K562 (cell line): Measurements from ENCODE around the gene STXBP4. TPM values are rescaled to one million over a fixed set of nuclear protein-coding genes. Genes with fewer than 3 reads are reported as not detected.

Experiments used
- ATAC-seq: fragments of 200-7000 bp; cut with Tn5 transposase; 3 replicates; pipeline ENCODE4 v1.9.1; 2020; ENCODE audit warnings: moderate library complexity
- BruUV-seq: library from RNA; stranded (reverse); fragments of 400-500 nt; replicated peaks from 2 replicates; lab custom pipeline; 2021; lab: Mats Ljungman, UMichigan
- CTCF ChIA-PET: fragments of 300-600 bp; formaldehyde crosslinking; extraction: SDS; loops from one replicate; lab custom pipeline; 2021; ENCODE audit warnings: low intra/inter-chr PET ratio; lab: Yijun Ruan, JAX
- POLR2A ChIA-PET: fragments of 300-600, 350-650 bp; sonication (Branson Sonifier 250); formaldehyde crosslinking; extraction: SDS; loops from one replicate; lab custom pipeline; 2021; ENCODE audit warnings: antibody characterized with exemption, inconsistent platforms; lab: Yijun Ruan, JAX
- DNase-seq, 4 experiments: peaks; one replicate each; pipeline versions ENCODE4 v3.0.0 to v3.0.0-alpha.2; 2011 to 2018; ENCODE audit warnings: low spot score in 3 of 4, mixed read lengths in 3 of 4; ENCODE audit errors: extremely low read depth in 1 of 4
- FAIRE-seq: peaks from 2 replicates; lab custom pipeline; 2011; peaks lifted over from hg19 to GRCh38; lab: Jason Lieb, UNC
- H2AFZ ChIP-seq: 2 replicates; pipeline ENCODE4 v1.6.0; 2011; ENCODE audit warnings: low read depth, low read length, control low read depth, inconsistent platforms
- H3K27ac ChIP-seq: fragments of 200-600 bp; 3 replicates; pipeline ENCODE4 v1.8.0; 2011; ENCODE audit warnings: low read depth, mild to moderate bottlenecking, control low read depth, inconsistent platforms, low read length, moderate library complexity, mixed read lengths; ENCODE audit errors: extremely low read depth
- H3K27me3 ChIP-seq, 2 experiments: fragments of 300-600 bp in 1 of 2; 2 replicates in 1 of 2; 3 replicates in 1 of 2; pipeline versions ENCODE4 v1.6.0 to v1.8.0; 2011; ENCODE audit warnings: inconsistent platforms in 2 of 2, low read length in 2 of 2, mild to moderate bottlenecking in 1 of 2, mixed read lengths in 1 of 2, moderate library complexity in 1 of 2; ENCODE audit not compliant: control insufficient read depth in 2 of 2, insufficient read depth in 2 of 2
- H3K36me3 ChIP-seq: fragments of 300-600 bp; 3 replicates; pipeline ENCODE4 v1.8.0; 2011; ENCODE audit warnings: mild to moderate bottlenecking, low read length, inconsistent platforms; ENCODE audit not compliant: control insufficient read depth, insufficient read depth
- H3K4me1 ChIP-seq, 2 experiments: fragments of 200-600 bp in 1 of 2; replicated peaks in 1 of 2; 2 replicates in 1 of 2; 3 replicates in 1 of 2; pipeline versions ENCODE4 v1.5.1 to v1.8.0; 2011; ENCODE audit warnings: inconsistent platforms in 2 of 2, low read length in 2 of 2, mild to moderate bottlenecking in 1 of 2, mixed read lengths in 1 of 2, moderate library complexity in 1 of 2; ENCODE audit not compliant: control insufficient read depth in 2 of 2, insufficient read depth in 2 of 2
- H3K4me2 ChIP-seq: 2 replicates; pipeline ENCODE4 v1.6.1; 2011; ENCODE audit warnings: low read length, control low read depth, inconsistent platforms, mixed read lengths; ENCODE audit not compliant: insufficient read depth
- H3K4me3 ChIP-seq: fragments of 200-600 bp; sonication (generic), shearing (Covaris generic); 2 replicates; pipeline ENCODE4 v1.5.1; 2016; ENCODE audit warnings: control low read depth, inconsistent platforms
- H3K79me2 ChIP-seq: fragments of 200-600 bp; 3 replicates; pipeline ENCODE4 v1.8.0; 2011; ENCODE audit warnings: low read length, inconsistent platforms; ENCODE audit not compliant: control insufficient read depth, insufficient read depth
- H3K9ac ChIP-seq, 2 experiments: 2 replicates each; pipeline versions ENCODE4 v1.6.0 to v1.6.1; 2011; ENCODE audit warnings: low read depth in 2 of 2, low read length in 2 of 2, control low read depth in 1 of 2, inconsistent platforms in 1 of 2, mild to moderate bottlenecking in 1 of 2, mixed read lengths in 1 of 2; ENCODE audit not compliant: insufficient read depth in 1 of 2
- H3K9me1 ChIP-seq: one replicate; pipeline ENCODE4 v1.6.0; 2011; ENCODE audit warnings: inconsistent platforms, mild to moderate bottlenecking, low read length, moderate library complexity; ENCODE audit not compliant: control insufficient read depth, insufficient read depth
- H3K9me3 ChIP-seq: replicated peaks from 2 replicates; pipeline ENCODE4 v1.5.1; 2011; ENCODE audit warnings: low read depth, low read length, inconsistent platforms; ENCODE audit not compliant: control insufficient read depth, insufficient read depth
- H4K20me1 ChIP-seq: replicated peaks from 2 replicates; pipeline ENCODE4 v1.6.1; 2011; ENCODE audit warnings: low read length, inconsistent platforms, mixed read lengths; ENCODE audit not compliant: control insufficient read depth, insufficient read depth
- MAFK ChIP-seq: IDR thresholded peaks from 2 replicates; pipeline ENCODE4 v1.6.1; 2011; ENCODE audit warnings: low read length, improper control_type of control experiment
- NCOA2 ChIP-seq, 2 experiments: fragments of 450-650 bp; IDR thresholded peaks; 2 replicates each; pipeline ENCODE4 v1.6.1; 2018; ENCODE audit warnings: mild to moderate bottlenecking in 2 of 2, moderate library complexity in 1 of 2; ENCODE audit not compliant: partially characterized antibody in 2 of 2
- ZHX1 ChIP-seq: fragments of 150-350 bp; conservative IDR thresholded peaks from 2 replicates; pipeline ENCODE4 v1.6.1; 2014; ENCODE audit warnings: low read length
- ZNF124 ChIP-seq: sonication (generic); formaldehyde crosslinking; IDR thresholded peaks from 2 replicates; pipeline ENCODE4 v1.8.1; 2022; ENCODE audit warnings: missing genetic modification reagents
- ZNF197 ChIP-seq: fragments of 200-800 bp; sonication (Bioruptor generic); IDR thresholded peaks from 2 replicates; pipeline ENCODE4 v1.6.1; 2016; ENCODE audit warnings: low read depth, missing genetic modification characterization, missing compliant biosample characterization
- ZNF395 ChIP-seq: fragments of 200-800 bp; sonication (Bioruptor generic); IDR thresholded peaks from 2 replicates; pipeline ENCODE4 v1.6.1; 2017; ENCODE audit warnings: missing genetic modification characterization, missing compliant biosample characterization
- ZNF444 ChIP-seq: fragments of 250-450 bp; sonication (Bioruptor Pico); IDR thresholded peaks from 2 replicates; pipeline ENCODE4 v1.4.0; 2020; ENCODE audit warnings: mild to moderate bottlenecking, moderate library complexity
- WGBS: fragments of 100-300 bp; shearing (Covaris generic); methylation state at CpG from one replicate; pipeline ENCODE4 v1.1.6; 2016; ENCODE audit warnings: low coverage, mixed read lengths; ENCODE audit not compliant: insufficient coverage; ENCODE audit errors: missing lambda C conversion rate; 5-methylcytosine and 5-hydroxymethylcytosine counted together
- in situ Hi-C: fragments of 300-500 bp; cut with MboI; formaldehyde crosslinking; loops from 4 replicates; pipeline ENCODE4 v1.15.0; 2018; ENCODE audit warnings: inconsistent platforms, mixed read lengths
- intact Hi-C: fragments of 100-400 bp; cut with micrococcal nuclease; formaldehyde crosslinking; loops from 2 replicates; pipeline ENCODE4 v1.14.2; 2022
- polyA plus RNA-seq, 8 experiments: library from polyadenylated mRNA; depleted of rRNA in 4 of 8; stranded (reverse) in 5 of 8; unstranded in 3 of 8; fragments of >200 nt; fragmentation: Nextera tagmentation in 2 of 8; fragmentation: Illumina TruSeq in 1 of 8; extraction: Ambion mirVana in 2 of 8; extraction: Trizol in 1 of 8; gene quantifications; 2 replicates each; pipeline versions ENCODE4 v1.2.1 to v1.2.3, GENCODE V29; 2011 to 2014; ENCODE audit warnings: inconsistent platforms in 1 of 8, missing spikeins in 1 of 8
- total RNA-seq, 7 experiments: library from RNA; depleted of rRNA in 6 of 7; stranded (reverse); fragments of >200 nt in 6 of 7; fragmentation: Illumina TruSeq in 2 of 7; extraction: Trizol in 2 of 7; gene quantifications; 2 replicates each; pipeline versions ENCODE4 v1.2.1 to v1.2.3, GENCODE V29; 2011 to 2021; ENCODE audit warnings: low replicate concordance in 1 of 7
- TF ChIP-seq, protein P1 (sequence below): IDR thresholded peaks from 2 replicates; pipeline ENCODE4 v1.6.1; 2012; ENCODE audit warnings: low read depth, low read length, improper control_type of control experiment, borderline replicate concordance
- TF ChIP-seq, protein P2 (sequence below): sonication (generic); formaldehyde crosslinking; IDR thresholded peaks from 2 replicates; pipeline ENCODE4 v1.8.1; 2023; ENCODE audit warnings: mild to moderate bottlenecking, missing genetic modification reagents, moderate library complexity
- TF ChIP-seq, protein P3 (sequence below): sonication (generic); formaldehyde crosslinking; IDR thresholded peaks from 2 replicates; pipeline ENCODE4 v1.8.0; 2022; ENCODE audit warnings: missing genetic modification reagents, mild to moderate bottlenecking, moderate library complexity, borderline replicate concordance
- TF ChIP-seq, protein P4 (sequence below), 3 experiments: IDR thresholded peaks in 2 of 3; conservative IDR thresholded peaks in 1 of 3; 2 replicates each; pipeline ENCODE4 v1.5.1; 2011 to 2012; ENCODE audit warnings: low read length in 3 of 3, mild to moderate bottlenecking in 3 of 3, control low read depth in 2 of 3, improper control_type of control experiment in 1 of 3, inconsistent platforms in 1 of 3, low read depth in 1 of 3, mixed read lengths in 1 of 3, moderate library complexity in 1 of 3; ENCODE audit not compliant: insufficient read depth in 2 of 3

STXBP4 gene
- total and polyA plus RNA-seq, 9 of the 15 experiments (the other 6 are each of a cell fraction or from before 2014, with no cell fraction given) = 11.6 to 23.2 (median 18.5) TPM

DNA sequence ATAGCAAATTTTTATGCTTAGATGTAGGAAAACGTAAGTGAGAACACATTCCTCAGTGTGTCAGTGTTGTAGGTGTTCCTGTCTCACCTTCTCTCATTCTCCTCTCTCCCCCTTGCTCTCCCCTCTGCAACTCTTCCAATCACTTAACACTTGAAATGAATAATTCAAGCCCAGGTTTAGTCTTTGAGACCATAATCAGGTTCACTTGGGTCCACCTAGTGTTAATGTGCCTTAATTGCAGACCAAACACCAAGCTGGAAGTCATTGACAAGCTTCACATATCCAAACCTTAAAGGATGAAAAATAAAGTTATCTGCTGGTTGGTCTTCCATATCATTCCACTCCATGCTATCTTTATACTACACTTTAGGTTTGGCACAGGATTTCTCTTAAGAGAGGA lies 37.0 kb downstream of the STXBP4 start:
- H3K36me3 ChIP-seq = peaks cover 19% of the 10 kb centered on the region; the same call in 1 of the 3 replicates
- no peaks in the 10 kb centered on the region for H3K9me3 ChIP-seq
- H3K27me3 ChIP-seq = no peaks in the 10 kb centered on the region
- ATAC-seq = peak; percentile 75
- H3K4me1 ChIP-seq = no peaks in the 10 kb centered on the region
- H3K4me3 ChIP-seq = no peak overlapping the region
- in situ Hi-C loops (no loop called here), intact Hi-C loops (no loop called here)
- BruUV-seq = no TSS peak
- POLR2A ChIA-PET = interaction anchor here (1.4 to 1.5 kb wide), 3 partner anchors 8 to 16 kb away, joined by 3 to 6 read pairs (median 3); no protein-coding TSS in a partner anchor
- no peaks in the 10 kb centered on the region for H3K79me2 ChIP-seq
- WGBS = 100% methylated on average over 1 of the region's 1 CpG
- peak; percentile 78 for FAIRE-seq
- no peak overlapping the region for H2AFZ ChIP-seq
- no peak overlapping the region for H3K9ac ChIP-seq
- CTCF ChIA-PET = no interaction called here
- no peak overlapping the region for H3K4me2 ChIP-seq
- H3K27ac ChIP-seq = no peak overlapping the region
- H3K9me1 ChIP-seq = no peaks in the 10 kb centered on the region
- no peaks in the 10 kb centered on the region for H4K20me1 ChIP-seq
- DNase-seq = peak; percentile 7 to 47 (median 12)
- no peak for TF ChIP-seq ZNF444
- no peak for TF ChIP-seq NCOA2 (IDR thresholded peaks at IDR 0.05; ENCODE audit: partially characterized antibody in 2 of 2)
- TF ChIP-seq MAFK = no peak
- TF ChIP-seq, protein P1, sequence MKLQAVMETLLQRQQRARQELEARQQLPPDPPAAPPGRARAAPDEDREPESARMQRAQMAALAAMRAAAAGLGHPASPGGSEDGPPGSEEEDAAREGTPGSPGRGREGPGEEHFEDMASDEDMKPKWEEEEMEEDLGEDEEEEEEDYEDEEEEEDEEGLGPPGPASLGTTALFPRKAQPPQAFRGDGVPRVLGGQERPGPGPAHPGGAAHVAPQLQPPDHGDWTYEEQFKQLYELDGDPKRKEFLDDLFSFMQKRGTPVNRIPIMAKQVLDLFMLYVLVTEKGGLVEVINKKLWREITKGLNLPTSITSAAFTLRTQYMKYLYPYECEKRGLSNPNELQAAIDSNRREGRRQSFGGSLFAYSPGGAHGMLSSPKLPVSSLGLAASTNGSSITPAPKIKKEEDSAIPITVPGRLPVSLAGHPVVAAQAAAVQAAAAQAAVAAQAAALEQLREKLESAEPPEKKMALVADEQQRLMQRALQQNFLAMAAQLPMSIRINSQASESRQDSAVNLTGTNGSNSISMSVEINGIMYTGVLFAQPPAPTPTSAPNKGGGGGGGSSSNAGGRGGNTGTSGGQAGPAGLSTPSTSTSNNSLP = peak; percentile 15; the same call in 1 of the 2 replicates
- TF ChIP-seq, protein P2, sequence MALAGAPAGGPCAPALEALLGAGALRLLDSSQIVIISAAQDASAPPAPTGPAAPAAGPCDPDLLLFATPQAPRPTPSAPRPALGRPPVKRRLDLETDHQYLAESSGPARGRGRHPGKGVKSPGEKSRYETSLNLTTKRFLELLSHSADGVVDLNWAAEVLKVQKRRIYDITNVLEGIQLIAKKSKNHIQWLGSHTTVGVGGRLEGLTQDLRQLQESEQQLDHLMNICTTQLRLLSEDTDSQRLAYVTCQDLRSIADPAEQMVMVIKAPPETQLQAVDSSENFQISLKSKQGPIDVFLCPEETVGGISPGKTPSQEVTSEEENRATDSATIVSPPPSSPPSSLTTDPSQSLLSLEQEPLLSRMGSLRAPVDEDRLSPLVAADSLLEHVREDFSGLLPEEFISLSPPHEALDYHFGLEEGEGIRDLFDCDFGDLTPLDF (CRISPR knock-in tag) = no peak
- no peak for TF ChIP-seq ZNF124
- TF ChIP-seq ZHX1 = no peak
- TF ChIP-seq ZNF395 = no peak
- TF ChIP-seq, protein P3, sequence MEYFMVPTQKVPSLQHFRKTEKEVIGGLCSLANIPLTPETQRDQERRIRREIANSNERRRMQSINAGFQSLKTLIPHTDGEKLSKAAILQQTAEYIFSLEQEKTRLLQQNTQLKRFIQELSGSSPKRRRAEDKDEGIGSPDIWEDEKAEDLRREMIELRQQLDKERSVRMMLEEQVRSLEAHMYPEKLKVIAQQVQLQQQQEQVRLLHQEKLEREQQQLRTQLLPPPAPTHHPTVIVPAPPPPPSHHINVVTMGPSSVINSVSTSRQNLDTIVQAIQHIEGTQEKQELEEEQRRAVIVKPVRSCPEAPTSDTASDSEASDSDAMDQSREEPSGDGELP (CRISPR knock-in tag) = no peak
- TF ChIP-seq, protein P4, sequence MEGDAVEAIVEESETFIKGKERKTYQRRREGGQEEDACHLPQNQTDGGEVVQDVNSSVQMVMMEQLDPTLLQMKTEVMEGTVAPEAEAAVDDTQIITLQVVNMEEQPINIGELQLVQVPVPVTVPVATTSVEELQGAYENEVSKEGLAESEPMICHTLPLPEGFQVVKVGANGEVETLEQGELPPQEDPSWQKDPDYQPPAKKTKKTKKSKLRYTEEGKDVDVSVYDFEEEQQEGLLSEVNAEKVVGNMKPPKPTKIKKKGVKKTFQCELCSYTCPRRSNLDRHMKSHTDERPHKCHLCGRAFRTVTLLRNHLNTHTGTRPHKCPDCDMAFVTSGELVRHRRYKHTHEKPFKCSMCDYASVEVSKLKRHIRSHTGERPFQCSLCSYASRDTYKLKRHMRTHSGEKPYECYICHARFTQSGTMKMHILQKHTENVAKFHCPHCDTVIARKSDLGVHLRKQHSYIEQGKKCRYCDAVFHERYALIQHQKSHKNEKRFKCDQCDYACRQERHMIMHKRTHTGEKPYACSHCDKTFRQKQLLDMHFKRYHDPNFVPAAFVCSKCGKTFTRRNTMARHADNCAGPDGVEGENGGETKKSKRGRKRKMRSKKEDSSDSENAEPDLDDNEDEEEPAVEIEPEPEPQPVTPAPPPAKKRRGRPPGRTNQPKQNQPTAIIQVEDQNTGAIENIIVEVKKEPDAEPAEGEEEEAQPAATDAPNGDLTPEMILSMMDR (IDR thresholded peaks at IDR 0.05 in 2 of 3, conservative IDR thresholded peaks at IDR 0.05 in 1 of 3; ENCODE audit: insufficient read depth in 2 of 3, low read depth in 1 of 3, low read length in 3 of 3) = peak; percentile 31 to 57 (median 50); a peak in 5 of 6 replicates
- no peak for TF ChIP-seq ZNF197 (CRISPR knock-in tag)
